Measurements from ENCODE around the gene SLC38A3.

Gene SLC38A3

DNA sequence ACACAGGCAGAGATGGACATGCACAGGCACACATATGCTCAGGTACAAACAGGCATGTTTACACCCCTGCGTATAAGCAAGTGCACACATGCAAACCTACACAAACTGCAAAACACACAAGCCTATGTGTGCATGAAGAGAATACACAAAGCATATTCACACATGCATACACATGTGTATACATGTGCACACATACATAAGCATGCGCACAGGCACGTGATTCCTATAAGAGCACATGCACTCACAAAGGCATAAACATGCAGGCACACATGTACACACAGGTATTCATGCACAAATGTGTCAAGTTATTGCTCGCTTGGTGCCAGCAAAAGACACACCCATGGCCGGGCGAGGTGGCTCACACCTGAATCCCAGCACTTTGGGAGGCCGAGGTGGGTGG, 15.1 kb upstream of the SLC38A3 start:
- in situ Hi-C loops (cut with HindIII; ENCODE audit: low sequenced_read_pairs): loop anchor here (10.0 to 25.0 kb wide), 2 partner anchors 75 to 628 kb away; partner anchors contain the start of gene BSN

DNA sequence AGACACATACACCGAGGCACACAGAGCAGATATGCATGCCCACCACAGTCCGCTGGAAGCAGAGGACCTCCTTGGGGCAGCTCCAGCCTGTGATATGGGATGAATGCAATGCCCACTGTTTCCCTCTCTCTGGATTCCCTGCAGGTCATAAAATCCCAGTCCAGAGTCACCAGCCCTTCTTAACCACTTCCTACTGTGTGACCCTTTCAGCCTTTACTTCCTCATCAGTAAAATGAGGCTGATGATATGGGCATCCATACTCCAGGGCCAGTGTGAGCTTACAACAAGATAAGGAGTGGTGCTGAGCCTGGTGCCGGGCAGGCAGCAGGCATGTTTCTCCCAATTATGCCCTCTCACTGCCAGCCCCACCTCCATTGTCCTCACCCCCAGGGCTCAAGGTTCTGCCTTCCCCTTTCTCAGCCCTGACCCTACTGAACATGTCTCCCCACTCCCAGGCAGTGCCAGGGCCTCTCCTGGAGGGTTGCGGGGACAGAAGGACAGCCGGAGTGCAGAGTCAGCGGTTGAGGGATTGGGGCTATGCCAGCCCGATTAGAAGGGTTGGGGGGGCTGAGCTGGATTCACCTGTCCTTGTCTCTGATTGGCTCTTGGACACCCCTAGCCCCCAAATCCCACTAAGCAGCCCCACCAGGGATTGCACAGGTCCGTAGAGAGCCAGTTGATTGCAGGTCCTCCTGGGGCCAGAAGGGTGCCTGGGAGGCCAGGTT, 14.0 kb upstream of the SLC38A3 start, which contains the start of gene GNAT1:
Gene GNAT1 (plus strand): TSS at position 675 of the 725 bp plus-strand sequence. CDS start 116 bp downstream, outside the sequence.
- in situ Hi-C loops (cut with HindIII; ENCODE audit: low sequenced_read_pairs): loop anchor here (25.0 kb wide), 1 partner anchor 629 kb away; the partner anchor contains the start of gene BSN

DNA sequence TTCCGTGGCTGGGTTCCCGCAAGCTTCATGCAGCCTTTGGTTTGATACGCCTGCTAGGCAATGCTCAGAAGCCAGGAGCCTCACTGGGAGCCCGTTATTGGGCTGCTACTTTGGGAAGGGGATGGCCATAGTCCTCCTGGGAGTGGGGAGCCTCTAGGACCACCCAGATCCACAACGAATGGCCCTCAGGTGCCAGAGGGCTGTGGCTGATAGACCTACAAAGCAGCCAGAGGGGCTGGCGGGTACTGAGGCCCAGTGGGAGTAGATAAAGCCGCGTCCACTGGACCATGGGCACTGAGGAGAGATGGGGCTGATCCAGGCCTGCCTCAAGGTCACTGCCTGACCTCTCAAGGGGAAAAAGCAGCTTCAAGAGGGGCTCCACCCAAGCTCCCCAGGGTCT, 12.9 kb upstream of the SLC38A3 start:
- in situ Hi-C loops (cut with HindIII; ENCODE audit: low sequenced_read_pairs): loop anchor here (25.0 kb wide), 1 partner anchor 630 kb away; the partner anchor contains the start of gene BSN

DNA sequence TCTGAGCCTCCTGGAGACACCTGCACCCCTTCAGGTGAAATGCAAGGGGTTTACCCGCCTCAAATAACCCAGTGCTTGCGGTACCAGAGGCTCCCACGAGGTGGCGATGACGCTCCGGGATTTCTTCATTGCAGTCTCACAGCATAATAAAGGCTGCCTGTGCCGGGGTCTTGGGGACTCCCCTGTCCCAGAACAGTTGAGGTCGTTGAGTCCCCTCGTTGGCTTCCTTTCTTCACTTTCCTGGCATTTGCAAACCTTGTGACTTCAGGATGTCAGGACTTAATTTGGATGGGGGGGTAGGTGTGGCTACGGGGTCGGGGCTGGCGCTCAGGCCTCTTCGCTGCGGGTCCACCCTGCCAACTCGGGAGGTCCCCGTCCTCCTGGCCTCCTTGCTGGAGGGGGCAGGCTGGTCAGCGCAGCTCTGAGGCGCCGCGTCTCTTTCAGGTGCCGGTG, 12.4 kb upstream of the SLC38A3 start:
- in situ Hi-C loops (cut with HindIII; ENCODE audit: low sequenced_read_pairs): loop anchor here (25.0 kb wide), 1 partner anchor 630 kb away; the partner anchor contains the start of gene BSN

DNA sequence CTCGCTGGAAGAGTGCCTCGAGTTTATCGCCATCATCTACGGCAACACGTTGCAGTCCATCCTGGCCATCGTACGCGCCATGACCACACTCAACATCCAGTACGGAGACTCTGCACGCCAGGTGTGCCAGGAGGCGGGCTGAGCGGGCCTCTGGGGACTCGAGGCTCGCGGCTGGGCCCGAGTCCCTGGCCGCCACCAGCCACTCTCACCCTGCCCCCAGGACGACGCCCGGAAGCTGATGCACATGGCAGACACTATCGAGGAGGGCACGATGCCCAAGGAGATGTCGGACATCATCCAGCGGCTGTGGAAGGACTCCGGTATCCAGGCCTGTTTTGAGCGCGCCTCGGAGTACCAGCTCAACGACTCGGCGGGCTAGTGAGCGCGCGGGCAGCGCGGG, 11.8 kb upstream of the SLC38A3 start:
- in situ Hi-C loops (cut with HindIII; ENCODE audit: low sequenced_read_pairs): loop anchor here (25.0 kb wide), 1 partner anchor 631 kb away; the partner anchor contains the start of gene BSN

DNA sequence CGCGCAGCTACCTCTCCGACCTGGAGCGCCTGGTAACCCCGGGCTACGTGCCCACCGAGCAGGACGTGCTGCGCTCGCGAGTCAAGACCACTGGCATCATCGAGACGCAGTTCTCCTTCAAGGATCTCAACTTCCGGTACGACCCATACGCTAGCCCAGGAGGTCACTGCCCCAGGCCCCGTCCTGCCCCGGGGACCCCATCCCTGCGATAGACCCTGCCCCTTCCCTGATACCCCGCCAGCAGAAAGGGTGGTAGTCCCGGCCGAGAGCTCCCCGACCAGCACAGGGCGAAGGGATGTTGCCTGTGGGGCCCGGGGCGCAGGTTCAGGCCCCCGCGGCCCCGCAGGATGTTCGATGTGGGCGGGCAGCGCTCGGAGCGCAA, 11.3 kb upstream of the SLC38A3 start:
- in situ Hi-C loops (cut with HindIII; ENCODE audit: low sequenced_read_pairs): loop anchor here (25.0 kb wide), 1 partner anchor 631 kb away; the partner anchor contains the start of gene BSN

DNA sequence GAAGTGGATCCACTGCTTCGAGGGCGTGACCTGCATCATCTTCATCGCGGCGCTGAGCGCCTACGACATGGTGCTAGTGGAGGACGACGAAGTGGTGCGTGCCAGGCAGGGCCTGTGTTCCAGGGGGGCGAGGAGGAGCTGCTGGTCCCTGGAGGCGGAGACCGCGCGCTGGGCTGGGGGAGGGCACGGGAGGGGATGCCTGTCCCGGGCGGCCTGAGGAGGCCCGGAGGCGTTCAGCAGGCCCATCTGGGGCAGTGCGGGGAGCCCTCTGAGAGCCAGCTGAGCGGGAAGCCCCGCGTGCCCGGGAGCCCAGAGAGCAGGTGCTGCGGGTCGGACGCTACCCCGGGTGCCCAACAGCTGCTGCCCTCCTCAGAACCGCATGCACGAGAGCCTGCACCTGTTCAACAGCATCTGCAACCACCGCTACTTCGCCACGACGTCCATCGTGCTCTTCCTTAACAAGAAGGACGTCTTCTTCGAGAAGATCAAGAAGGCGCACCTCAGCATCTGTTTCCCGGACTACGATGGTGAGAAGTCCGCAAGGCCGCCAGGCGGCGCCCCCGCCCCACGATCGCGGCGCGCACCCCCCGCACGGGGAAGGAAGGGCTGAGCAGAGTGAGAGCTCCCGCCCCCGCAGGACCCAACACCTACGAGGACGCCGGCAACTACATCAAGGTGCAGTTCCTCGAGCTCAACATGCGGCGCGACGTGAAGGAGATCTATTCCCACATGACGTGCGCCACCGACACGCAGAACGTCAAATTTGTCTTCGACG, 10.8 kb upstream of the SLC38A3 start:
- in situ Hi-C loops (cut with HindIII; ENCODE audit: low sequenced_read_pairs): loop anchor here (25.0 kb wide), 1 partner anchor 632 kb away; the partner anchor contains the start of gene BSN

DNA sequence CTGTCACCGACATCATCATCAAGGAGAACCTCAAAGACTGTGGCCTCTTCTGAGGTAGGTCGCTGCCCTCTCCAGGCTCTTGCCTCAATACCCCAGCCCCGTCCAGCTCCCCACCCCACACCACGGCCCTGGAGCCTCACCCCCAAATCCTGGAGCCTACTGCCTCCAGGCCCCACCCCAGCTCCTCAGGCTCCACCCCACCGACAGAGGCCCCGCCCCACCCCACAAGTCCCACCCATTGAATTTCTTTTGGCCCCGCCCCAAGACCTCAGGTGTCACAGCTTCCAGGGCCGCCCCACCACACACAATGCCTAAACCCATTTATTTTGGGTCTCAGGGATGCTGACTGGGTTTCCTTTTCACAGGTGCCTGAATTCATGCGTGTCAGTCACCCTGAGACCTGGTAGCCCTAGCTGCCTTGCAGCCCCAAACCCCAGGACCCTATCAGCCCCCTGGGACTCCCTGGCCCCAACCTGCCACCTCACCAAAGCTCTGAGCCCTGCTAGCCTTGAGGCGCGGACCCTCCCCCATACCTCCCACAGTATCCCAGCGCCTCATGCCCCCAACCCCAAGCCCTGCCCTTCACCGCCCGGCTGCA, 10.1 kb upstream of the SLC38A3 start:
- in situ Hi-C loops (cut with HindIII; ENCODE audit: low sequenced_read_pairs): loop anchor here (25.0 kb wide), 1 partner anchor 633 kb away; the partner anchor contains the start of gene BSN

DNA sequence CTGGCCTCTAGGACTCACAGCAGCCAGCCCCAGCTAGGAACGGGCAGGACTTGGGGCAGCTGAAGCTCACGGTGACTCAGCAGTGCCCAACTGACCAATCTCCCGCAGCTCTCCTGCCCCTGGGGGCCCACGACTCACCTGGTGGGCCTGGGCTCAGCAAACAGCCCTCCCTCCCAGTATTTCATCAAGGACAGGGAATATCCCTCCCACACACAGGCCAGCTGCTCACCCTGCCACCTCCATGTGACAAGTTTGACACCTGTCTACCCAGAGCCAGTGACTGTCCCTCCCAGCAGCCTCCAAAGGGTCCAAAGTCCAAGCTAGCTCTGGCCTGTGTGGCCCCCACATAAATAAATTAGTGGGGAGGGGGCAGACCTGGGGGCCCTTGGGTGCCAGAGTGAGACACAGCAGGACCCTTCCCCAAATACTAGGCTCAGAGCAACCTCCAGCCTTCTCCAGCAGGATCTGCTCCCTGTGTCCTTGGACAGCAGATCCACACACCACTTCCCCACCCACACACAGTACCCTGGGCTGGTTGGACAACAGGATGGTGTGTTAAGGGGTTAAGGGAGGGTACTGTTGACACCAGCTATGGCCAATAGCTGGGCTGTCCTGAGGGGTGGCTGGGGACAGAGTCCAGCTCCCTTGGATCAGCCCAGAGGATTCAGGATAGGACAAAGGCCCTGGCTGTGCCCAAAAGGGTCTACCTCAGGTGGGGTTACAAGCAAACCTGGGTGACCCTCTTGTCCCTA, 9.4 kb upstream of the SLC38A3 start:
- in situ Hi-C loops (cut with HindIII; ENCODE audit: low sequenced_read_pairs): loop anchor here (25.0 kb wide), 1 partner anchor 633 kb away; the partner anchor contains the start of gene BSN

DNA sequence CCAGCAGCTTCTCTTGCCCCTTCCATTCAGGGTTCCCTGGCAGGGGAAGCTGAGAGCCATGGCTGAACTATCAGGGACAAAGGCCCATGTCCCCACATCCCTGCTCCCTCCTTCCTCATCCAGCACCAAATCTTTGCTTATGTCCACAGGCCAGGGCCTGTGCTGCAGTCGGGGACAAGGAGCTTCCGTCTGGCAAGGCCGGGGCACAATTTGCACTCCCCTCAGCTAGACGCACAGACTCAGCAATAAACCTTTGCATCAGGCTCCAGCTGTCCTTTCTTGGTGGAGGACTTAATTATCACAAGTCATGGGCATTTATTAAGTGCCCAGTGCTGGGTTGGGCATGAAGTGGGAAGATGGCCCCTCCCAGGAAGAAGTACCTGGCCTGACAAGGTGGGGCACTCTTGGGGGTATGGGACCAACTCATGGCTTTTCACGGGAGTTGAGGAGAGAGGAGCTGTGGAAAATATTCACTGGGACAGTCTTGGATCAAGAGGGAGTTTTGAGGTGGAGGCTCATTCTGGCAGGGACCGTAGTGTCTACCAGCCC, 8.7 kb upstream of the SLC38A3 start:
- in situ Hi-C loops (cut with HindIII; ENCODE audit: low sequenced_read_pairs): loop anchor here (25.0 kb wide), 1 partner anchor 634 kb away; the partner anchor contains the start of gene BSN

DNA sequence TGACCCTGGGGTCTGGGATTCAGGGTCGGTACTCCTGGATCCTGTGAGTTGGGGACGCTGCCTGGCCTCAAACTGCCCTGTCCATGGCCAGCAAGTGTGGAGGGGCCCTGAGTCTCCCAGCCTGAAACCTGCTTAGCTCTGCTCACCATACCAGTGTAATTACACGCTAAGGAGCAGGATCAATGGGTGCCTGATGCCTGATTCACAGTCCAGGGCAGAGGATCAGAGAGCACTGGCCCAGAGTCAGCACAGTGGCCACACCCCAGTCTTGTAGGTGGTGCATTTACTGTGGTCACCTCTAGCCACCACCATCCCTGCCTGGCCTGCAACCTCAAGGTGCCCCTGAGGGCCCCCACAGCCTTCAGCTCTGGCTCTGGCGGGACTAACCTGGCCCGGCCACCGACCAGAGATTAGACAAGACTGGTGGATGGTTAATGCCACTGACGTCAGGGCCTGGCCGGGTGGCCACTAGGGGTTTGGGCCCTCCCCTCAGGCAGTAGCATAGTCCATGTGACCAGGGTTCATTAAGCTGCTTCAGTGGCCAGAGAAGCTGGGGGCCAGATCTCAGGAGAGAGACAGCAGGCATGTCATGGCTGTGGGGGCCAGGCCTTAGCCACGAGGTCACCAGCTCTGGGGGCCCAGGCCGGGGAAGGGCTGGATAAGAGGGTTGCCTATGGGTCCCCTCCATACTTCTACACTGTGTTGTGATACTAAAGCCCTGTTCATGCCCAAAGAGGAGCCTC, 3.3 kb upstream of the SLC38A3 start:
- in situ Hi-C loops (cut with HindIII; ENCODE audit: low sequenced_read_pairs): no loop called here

DNA sequence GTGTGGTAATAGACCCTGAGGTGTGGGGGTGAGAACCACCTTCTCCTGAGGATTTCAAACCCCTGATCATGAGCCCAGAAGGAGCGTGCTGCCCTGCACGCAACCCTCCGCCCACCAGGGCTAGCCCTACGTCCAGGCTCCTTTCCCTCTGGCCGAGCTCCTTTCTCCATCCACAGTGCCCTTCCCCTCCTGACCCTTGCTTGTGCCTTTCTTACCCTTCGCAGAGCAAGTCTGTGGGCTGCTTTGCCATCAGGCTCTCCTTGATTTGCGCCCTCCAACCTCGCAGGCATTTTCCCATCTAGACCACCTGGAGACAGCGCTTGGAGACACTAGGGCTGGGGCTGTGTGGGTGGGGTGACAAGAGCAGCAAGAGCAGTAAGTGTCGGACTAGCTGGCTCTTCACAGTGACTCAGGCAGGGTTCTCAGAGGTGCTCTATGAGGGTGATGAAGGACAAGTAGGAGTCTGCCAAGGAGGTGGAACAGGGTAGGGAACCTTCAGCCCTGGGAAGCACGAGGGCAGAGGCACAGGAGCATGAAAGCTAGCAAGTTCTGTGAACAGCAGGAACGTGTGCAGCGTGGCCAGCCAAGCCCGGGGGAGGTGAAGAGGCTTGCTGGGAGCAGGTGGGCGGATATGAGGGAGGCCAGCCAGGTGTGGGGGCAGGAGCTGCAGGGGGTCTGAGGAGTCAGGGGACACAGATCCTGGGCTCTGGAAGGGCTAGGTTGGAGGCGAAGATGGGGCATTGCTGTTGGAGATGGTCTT, 2.5 kb upstream of the SLC38A3 start:
- in situ Hi-C loops (cut with HindIII; ENCODE audit: low sequenced_read_pairs): no loop called here

DNA sequence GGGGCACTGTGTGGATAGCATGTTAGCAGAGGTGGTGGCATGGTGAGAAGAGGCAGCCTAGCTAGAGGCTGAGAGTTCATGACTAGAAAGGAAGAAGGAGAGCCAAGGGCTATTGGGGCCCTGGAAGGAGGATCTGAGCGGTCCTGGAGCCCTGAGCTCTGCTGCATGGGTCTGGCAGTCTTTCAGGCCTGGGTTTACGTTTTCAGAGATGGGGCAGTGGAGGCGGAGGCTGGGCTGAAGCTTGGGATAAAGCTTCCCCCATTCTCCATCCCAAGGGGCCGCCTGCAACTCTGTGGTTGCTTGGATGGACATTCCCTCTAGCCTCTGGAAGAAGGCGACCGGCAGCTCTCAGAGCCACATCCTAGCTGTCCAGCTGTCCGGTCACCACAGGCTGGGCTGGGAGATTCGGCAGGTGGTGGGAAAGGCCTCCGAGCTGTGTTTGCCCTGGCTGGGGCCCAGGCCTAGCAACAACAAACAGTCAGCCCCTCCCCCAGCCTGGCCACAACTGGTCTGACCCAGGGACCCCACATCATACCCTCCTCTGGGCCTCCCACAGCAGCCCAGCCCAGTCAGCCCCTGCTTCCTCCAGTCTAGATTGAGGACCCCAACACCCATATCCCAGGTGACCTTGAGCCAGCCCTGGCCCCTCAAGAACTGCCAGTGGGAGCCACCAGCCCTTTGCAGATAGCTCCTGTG, 1.8 kb upstream of the SLC38A3 start:
- in situ Hi-C loops (cut with HindIII; ENCODE audit: low sequenced_read_pairs): no loop called here

DNA sequence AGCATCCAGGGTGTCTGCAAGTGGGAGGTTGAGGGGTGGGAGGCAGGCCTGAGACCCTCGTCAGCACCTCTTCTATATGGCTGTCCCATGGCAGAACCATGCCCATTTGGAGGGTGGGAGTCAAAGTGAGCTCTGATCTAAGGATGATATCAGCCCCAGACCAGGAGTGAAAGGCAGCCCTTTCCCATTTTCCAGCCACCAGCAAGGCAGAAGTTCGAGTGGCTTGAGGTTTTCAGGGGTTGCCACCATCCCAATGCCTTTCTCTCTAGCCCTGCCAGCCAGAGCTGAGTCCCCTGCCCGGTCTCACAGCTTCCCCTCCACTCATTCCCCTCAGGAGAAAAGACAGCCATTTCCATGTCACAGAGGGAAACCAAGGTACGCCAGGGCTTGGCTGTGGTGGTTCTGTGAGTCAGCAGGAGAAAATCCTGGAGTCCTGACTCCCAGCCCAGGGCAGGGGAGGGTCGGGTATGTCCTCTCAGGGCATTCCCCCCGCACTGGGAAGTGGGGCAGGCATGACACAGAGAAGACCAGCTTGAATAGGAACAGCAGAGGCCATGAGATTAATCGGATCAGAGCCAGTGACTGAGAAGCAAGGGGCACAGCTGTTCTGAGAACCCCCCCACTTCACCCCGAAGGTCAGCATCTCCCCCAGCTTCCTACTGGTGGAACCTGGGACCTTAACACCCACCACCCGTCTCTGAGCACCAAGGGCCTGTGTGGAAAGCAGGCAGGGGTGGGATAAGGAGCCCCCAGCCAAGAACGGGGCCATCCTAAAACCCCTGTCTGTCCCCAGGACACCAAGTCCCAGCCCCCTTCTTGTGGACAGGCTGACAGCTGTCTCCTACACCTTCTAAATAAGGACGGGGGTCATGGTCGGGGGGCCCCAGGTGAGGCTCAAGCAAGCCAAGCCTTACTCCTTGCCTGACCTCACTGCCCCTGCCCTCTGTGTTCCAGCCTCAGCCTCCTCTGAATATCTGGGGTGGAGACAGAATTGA, 965 bp upstream of the SLC38A3 start:
- in situ Hi-C loops (cut with HindIII; ENCODE audit: low sequenced_read_pairs): no loop called here

DNA sequence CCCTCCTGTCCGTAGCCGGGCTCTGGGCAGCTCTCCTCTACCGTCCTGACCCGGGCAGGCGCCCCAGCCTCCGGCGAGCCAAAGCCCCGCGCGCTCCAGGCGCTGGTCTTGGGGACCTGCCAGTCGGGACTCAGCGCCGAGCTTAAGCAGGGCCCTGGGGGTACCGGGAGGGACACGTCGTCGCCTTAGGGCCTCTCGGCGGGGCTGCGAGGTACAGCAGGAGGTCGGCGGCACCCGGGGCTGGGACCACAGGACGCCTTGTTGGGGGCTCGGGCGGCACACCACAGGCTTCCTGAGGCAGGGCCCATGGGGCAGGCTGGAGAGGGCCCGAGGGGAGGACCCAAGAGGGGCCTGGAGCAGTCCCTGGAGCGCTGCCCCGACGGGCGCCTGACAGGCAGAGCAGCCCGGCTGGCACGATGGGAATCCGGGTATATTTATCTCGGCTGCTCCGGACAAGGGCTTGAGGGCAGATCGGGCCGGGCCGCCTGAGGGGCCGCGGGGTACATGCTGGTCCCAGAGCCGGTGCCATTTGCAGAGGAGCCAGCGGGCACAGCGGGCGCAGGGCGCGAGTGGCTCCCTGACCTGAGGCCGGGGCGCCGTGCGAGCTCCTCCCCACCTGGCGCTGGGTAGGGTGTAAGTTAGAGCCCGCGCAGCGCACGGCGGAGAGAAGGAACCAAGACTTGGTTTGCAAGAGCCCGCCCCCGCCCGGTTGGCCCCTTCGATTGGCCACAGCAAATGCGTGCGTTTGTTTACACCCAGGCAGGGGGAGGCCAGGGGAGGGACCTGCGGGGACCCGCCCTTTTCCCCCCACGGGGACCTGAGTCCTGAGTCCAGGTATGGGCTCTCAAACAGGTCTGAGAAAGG, 574 bp downstream of the SLC38A3 start:
- in situ Hi-C loops (cut with HindIII; ENCODE audit: low sequenced_read_pairs): no loop called here
